Kidney capillary endothelial cell (primary cell): Measurements from ENCODE around the gene ELMOD1.

ENCODE experiments used
- DNase-seq: peaks from one replicate; pipeline ENCODE4 v3.0.0-alpha.2; 2018; ENCODE audit warnings: low spot score

ELMOD1 gene

DNA sequence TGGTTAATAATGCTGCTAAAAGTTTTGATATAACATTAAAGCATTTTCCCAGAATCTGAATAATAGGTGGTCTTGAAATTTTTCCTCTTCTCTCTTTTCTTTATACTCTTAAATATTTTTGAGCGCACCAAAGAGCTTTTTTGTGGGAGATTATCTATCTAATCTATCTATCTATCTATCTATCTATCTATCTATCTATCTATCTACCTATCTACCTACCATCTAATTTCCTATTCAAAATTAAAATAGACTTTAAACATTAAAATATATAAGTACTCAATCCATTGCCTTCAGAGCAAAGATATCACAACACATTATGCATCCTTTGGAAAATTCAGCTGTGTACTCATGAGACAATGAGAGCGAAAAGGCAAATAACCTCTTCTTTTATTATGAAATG lies 55.8 kb downstream of the ELMOD1 start:
- DNase-seq: no peak

DNA sequence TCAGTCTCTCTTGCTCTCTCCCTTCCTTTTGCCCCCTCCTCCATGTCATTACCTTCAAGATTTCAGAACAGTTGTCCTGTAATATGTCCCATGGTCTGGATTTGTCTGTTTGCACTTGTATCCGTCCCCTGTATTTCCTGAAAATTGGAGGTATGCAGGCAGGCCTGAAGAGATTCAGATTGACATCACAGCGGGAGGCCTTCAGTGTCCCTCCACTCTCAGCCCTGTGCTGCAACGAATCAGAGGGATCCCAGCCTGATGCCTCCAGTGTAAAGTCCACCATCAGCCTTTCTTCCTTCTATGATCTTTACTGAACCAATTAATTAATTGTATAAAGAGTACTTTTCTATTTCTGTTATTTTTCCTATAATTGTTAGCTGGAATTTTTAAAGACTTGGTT lies 57.3 kb downstream of the ELMOD1 start:
- no peak for DNase-seq

DNA sequence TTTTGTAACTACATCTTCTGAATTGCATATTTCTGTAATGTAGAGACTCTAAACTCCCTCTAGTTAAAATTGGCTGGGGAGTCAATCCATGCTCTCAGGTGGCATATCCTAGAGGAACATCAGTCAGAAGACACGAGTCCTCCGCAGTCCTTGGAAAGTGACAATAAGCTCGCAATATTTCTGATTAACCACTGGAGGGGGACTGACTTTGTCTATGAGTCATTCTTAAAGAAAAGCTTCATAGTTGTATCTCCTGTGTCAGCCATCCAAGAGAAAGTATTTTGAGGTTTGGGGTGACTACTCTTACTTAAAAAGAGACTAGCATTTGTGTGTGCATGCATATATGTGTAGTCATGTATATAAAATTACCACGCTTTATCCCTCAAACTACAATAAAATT lies 60.7 kb downstream of the ELMOD1 start:
- no peak for DNase-seq

DNA sequence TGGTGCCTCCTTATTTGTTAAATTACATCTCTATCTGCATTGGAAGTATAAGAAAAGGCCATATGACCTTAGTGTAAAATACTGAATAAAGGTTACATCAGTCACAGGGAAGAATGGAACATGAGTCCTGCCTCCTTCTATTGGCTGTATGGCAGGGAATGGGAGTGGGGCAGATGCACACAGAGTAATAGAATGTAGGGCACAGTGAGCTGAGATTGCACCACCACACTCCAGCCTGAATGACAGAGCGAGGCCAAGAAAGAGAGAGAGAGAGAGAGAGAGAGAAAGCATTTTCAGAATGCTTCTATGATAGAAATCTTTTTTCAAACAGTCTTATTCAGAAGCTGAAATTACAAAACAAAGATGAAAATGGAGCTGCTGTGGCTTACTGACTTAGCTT lies 62.1 kb downstream of the ELMOD1 start:
- DNase-seq: no peak

DNA sequence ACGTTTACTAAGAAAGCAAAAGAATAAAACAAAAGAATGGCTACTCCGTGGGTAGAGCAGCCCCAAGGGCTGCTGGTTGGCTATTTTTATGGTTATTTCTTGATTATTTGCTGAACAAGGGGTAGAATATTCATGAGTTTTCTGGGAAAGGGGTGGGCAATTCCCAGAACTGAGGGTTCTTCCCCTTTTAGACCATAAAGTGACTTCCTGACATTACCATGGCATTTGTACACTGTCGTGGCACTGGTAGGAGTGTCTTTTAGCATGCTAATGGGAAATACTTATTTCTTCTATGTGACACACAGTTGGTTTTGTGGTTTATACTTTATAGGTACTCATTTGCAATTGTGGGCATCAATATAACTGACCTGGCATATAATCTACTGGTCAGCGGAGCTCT lies 64.7 kb downstream of the ELMOD1 start:
- no peak for DNase-seq

DNA sequence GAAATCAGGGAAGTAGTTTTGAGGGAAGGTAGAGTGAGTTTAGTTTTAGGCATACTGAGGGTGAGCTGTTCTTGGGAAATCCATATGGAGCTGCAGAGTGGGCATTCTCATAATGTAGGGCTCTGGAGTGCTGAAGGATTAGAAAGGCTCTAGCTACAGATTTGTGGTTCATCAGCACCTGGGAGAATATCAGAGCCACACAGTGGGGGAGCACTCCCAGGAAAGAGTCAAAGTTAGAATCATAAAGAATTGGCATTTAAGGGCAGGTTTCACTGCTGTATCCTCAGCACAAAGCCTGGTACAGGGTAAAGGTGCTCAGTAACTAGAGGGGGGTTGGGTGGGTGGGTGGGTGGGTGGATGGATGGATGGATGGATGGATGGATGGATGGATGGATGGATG lies 68.4 kb downstream of the ELMOD1 start:
- DNase-seq: no peak

DNA sequence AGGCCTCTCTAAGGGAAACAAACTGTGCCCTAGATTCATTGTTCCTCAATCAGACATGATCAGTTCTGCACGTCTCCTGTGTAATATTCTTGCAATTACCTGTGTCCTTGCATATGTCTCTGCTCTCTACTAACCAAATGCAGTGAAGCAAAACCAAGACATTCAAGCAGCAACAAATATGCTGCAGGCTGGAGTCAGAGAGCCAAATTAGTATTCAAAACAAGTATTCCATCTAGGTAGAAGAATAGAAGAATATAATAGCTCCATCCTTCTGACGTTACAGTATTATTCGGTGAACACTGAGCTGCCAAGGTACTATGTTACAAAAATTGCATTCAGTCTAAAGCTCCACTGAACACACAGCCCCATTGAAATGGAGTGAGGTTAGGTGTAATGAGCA lies 69.1 kb downstream of the ELMOD1 start:
- no peak for DNase-seq

DNA sequence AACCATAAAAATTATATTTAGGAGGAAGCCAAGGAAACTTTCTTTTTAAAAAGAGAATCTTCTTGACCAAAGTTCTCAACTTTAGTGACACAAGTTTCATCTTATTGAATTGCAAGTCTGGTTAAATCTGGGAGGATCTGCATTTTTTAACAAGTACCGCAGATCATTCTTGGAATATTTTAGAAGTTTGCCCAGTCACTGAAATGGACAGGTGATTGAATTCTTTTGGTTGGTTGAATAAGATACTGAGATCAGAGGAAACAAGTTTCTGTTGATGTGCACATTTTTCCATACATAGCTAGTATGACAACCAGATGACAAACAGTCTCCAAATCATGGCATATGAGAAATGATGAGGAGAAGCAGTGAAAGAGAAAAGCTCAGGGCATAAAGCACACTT lies 70.7 kb downstream of the ELMOD1 start:
- no peak for DNase-seq

DNA sequence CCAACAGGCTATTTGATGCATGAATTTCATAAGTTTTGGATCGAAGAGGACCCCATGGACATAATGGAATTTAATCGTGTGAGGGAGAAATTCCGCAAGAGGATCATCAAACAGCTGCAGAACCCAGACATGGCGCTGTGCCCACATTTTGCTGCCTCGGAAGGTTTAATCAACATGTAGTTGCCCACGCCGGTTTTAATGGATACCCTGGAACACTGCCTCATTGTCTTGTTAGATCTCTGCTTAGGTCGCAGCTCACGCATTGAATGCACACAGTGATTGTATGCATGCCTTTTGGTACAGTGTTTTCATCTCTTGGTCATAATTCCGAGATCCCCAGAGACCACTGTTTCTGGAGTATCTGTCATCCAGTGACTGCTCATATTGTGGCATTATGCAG lies 74.1 kb downstream of the ELMOD1 start:
- no peak for DNase-seq

DNA sequence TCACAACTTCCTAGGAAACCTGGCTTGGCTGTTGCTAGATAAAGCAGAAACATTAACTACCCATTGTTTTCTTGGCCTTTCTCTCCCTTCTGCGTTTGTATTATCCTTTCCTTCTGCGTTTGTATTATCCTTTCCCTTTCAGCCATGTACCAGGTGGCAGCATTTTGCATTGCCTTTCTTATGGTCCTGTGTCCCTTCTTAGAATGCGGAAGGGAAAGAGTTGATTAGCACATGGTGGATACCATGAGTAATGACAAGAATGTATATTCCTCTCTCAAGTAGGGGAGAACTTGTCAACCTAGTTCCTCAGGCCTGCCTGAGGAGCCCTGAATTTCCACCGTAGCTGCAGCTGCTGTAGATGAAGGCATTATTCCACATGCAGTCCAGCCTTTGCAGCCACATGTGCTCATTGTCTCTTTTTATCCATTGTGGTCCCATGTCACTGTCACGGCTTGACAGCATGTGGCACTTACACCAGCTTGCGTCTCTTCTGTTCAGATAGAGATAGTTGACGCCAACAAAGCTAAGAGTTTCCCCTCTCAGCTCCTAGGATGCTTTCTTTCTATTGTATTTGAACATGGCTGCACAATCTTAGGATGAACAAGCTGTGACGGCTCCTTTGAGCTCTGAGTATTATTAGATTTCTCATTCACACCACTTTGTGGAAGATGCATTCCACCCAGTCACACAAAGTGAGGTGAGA lies 76.1 kb downstream of the ELMOD1 start:
- no peak for DNase-seq

DNA sequence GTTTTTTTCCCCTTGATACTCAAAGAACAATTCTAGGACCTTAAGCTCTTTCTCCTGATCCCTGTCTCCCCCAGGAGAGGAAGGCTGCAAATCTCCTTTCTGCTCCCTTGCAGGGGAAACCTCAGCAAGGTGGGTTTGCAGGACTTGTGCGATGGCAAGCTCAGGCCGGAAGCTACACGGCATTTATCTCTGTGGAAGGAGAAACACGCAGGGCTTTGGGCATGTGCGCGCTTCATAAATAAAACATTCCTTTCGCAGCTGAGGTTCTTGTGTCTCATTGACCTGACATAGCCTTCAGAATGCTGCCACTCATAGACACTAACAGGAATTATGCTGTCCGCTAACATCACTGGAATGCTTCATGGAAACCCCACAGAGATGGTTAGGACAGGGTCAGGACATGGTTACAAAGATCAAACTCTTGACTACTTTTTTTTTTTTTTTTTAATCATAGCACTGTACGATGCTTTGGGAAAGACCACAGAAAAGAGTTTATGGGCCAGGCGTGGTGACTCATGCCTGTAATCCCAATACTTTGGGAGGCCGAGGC lies 78.3 kb downstream of the ELMOD1 start:
- no peak for DNase-seq

DNA sequence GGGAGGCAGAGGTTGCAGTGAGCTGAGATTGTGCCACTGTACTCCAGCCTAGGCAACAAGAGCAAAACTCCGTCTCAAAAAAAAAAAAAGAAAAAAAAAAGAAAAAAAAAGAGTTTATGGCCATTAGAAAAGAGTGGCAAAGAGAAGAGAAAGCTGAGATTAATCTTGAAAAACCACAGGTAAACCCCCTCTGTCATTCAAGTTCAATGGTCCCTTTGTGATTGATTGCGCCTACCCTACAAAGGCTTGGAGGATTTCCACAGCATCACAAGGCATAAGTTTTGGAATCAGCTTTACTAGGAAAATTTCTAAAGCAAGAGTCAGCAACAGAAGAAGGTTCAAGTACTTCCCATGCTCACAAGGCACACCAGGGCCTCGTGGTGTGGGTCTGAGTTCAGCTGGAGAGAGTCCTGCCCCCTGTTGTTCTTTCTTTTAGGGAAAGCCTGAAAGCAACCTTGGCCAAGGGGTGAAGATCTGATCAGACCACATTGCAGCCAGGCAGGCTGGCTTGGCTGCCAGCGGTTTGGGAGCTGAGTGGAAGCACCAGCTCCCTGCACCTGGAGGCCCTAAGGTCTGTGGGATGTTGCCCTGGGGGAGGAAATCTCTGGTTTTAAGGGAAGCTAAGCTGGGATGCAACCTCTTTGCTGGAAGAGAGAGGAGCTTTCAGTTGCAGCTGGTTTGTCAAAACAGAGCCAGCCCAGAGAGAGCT lies 79.1 kb downstream of the ELMOD1 start:
- DNase-seq: no peak

DNA sequence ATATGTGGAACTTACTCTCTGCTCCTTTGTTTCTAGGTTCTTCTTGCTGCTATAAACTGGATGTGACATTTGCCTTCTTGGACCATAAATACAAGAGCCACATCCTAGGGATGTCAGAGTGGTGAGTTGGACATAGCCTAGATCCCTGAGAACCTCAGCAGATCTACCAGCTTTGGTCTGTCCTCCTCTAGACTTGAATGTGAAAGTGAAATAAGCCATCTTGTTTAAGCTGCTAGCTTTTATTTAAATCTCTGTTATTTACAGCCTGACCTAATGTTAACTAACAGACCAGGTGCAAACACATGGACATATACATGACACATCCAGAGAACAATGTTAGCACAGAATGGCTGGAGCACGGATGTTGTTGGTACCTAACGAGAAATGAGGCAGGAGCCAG lies 85.0 kb downstream of the ELMOD1 start:
- DNase-seq: no peak

DNA sequence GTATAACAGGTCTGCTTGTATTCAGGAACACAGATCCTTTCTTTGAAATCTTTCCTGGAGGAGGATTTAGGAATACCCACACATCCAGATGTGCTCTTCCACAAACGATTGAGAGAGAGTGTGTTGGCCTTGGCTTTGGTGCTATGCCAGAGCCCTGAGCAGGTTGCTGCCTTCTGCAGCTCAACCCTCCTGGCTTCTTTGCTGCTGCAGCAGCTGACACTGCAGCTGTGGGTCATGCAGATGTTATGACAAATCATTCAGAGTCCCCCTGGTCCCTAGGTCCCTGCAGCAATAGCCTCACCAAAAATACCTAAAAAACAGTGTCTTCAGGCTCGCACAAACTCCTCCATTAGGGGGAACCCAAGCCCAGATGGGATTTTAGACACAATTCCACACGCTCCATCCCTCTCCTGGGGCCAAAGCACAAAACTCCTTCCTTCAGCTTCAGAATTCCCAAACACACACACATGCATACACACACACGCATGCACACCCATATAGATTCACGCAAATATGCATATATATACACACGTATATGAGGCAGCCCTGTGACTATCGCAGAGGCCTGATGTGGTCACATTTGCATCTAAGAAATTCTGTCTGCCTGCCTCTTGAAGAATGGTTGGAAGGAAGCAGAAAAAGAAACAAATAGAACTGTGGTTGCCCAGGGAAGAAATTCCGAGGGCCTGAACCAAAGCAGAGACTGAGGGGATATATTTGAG lies 85.5 kb downstream of the ELMOD1 start:
- DNase-seq: no peak

DNA sequence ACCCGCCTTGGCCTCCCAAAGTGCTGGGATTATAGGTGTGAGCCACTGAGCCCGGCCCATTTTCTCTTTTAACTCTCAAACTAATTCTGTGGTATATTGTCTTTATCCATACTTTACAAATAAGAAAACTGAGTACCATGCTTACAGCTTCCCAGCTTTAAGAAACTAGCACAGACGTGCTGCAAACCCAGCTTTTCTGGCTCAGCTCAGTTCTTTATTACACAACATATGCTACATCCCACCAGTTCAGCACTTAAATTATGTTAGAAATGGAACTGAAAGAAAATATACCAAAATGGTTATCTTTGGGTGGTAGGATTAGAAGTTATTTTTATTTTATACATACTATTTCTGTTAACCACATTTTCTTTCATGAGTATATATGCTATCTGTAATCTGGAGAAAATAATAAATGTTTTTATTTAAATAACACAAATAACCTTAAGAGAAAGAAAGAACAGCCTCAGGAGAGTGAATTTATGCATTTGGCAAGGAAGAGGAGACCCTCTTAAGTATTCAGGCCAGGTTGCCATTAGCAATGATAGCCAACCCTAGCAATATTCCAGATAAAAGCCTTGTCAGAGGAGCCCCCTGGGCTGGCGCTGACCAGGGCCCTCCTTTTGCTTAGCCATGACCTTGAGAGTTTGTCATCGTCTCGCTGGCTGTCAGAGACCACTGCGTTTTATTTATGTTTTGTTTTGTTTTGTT lies 87.1 kb downstream of the ELMOD1 start:
- no peak for DNase-seq

DNA sequence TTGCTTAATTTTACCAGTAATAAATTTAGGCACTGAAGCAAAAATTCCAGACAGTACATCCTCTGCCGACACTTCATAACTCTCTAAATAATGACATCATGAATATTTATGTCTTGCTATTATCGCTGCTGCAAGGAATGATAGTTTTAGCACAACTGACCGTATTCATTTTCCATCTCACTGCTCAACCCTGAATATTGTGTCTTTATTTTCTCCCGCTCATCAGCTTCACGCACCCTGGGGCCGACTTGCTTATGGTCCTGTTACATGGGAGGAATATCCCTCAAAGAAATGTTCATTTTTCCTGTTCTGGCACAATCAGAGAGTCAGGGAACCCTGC lies 87.7 kb downstream of the ELMOD1 start:
- DNase-seq: no peak

DNA sequence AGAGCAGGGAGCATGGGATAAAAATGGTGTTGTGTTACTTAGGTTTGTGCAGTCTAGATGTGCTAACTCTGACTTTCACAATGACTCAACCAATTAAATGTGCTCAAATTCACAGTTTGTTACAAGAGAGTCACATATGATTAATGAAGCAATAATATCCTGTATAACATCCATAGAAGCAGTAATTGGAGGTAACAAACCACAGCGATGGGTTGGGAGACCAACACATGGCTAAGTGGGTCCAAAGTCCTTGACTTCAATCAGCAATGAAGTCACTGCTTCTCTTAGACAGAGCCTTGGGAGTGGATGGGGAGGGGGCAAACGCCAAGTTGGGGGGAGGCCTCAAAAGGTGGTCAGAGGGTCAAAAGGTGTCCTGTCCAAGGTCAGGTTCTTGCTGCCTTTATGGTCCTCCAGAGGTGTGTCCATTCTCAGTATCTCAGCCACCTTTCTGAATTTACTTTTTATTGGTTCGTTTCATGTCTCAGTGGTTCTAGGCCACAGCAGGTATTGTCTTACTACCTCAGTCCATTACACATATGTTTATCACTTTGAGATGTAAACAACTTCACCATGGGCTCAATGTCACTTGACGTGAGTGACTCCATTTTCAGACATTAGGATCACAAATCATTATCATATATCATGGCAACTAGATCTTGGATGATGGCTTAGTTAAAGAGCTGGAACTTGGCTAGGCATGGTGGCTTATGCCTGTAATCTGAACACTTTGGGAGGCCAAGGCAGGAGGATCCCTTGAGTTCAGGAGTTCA lies 88.5 kb downstream of the ELMOD1 start:
- DNase-seq: no peak

DNA sequence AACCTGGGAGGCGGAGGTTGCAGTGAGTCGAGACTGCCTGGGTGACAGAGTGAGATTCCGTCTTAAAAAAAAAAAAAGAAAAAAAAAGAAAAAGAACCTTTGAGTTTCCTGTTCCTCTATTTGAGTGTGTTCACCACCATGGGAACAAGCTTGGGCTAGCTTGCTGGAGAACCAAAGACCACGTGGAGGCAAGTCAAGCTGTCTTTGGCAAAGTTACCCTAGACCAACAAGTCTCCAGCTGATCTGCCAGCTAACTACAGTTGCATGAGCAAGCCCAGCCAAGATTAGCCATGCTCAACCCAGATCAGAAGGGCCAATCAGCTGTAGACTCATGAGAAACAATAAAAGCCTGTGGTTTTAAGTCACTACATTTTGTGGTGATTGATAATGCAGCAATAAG lies 91.2 kb downstream of the ELMOD1 start:
- no peak for DNase-seq

DNA sequence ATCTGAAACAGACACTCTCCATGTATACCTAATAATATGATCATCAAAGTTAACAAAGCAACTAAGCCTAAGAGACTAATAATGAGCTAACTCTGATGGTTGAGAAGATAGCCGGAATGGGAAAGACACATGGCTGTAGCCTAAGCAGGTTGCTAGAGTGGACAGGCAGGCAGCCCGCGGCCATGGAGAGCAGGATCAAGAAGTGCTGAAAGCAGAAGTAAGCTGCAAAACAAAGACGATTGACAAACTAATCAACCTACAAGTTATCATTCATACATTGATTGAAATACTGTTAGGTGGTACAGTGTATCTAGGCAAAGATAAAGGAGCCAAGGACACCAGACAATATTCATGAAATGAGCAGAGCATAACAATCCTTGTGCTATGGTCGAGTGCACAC lies 91.6 kb downstream of the ELMOD1 start:
- DNase-seq: no peak

DNA sequence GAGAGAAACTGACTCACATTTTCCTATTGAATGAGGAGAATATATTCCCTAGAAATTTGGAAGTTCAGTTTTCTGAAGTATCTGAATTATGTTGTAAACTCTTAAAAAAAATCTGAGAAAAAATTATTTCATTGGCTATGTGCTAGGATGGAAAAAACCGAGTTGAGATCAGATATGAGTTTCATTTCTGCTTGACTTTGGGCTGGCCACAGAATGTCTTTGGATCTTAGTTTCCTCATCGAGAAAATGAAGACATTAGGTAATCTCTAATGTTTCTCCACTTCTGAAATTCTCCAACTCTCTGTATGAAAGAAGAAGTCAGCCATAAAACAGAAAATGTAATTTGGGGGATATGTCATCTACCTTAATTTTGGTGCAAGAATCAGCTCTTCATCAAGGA lies 92.1 kb downstream of the ELMOD1 start:
- DNase-seq: no peak

DNA sequence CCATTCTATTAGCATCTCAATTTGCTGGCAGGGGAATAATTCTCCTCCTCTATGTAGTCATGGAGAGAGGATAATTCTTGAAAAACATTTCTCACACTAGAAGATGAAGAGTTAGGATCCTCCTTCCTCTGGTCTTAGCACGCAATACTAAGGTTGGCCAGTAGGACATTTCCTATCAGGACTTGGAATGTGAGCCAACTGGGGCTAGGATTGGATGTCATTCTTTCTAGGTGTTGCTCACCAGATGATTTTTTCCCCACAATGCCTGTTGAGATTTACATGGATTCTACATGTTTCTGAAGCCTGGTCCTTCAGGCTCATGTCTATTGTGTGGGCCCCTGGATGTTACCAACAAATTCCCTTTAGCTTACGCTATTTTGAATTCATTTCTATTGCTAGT lies 92.9 kb downstream of the ELMOD1 start:
- no peak for DNase-seq
